Endothelial cell of umbilical vein (primary cell): ENCODE data around the gene ADRA2A.

Source experiments
- EZH2 ChIP-seq: IDR thresholded peaks from 2 replicates; pipeline ENCODE4 v1.6.1; 2012; ENCODE audit warnings: borderline replicate concordance, low read depth, mild to moderate bottlenecking, moderate library complexity, low read length, inconsistent platforms; ENCODE audit not compliant: severe bottlenecking
- GATA2 ChIP-seq: IDR thresholded peaks from 2 replicates; pipeline ENCODE4 v1.7.0; 2011; ENCODE audit warnings: low read depth, mild to moderate bottlenecking, moderate library complexity, mixed read lengths, low read length; ENCODE audit not compliant: insufficient read length, insufficient read depth
- POLR2A ChIP-seq: IDR thresholded peaks from 2 replicates; pipeline ENCODE4 v1.6.1; 2012; ENCODE audit warnings: low read depth, mild to moderate bottlenecking, control low read depth, low read length
- POLR2AphosphoS5 ChIP-seq: IDR thresholded peaks from 2 replicates; pipeline ENCODE4 v1.6.1; 2012; ENCODE audit warnings: low read depth, mild to moderate bottlenecking, control low read depth, low read length, moderate library complexity; ENCODE audit not compliant: insufficient read depth
- TF ChIP-seq, protein P1 (sequence below), 2 donors: IDR thresholded peaks; 1 replicate in 1 of 2; 2 replicates in 1 of 2; pipeline ENCODE4 v1.5.1; 2011; ENCODE audit warnings: low read length in 2 of 2, mild to moderate bottlenecking in 2 of 2, moderate library complexity in 2 of 2, control low read depth in 1 of 2, inconsistent platforms in 1 of 2, low read depth in 1 of 2; ENCODE audit not compliant: insufficient read depth in 1 of 2; ENCODE audit errors: extremely low read depth in 1 of 2
- TF ChIP-seq, protein P2 (sequence below): IDR thresholded peaks from 2 replicates; pipeline ENCODE4 v1.6.1; 2011; ENCODE audit not compliant: insufficient read depth, insufficient read length

DNA sequence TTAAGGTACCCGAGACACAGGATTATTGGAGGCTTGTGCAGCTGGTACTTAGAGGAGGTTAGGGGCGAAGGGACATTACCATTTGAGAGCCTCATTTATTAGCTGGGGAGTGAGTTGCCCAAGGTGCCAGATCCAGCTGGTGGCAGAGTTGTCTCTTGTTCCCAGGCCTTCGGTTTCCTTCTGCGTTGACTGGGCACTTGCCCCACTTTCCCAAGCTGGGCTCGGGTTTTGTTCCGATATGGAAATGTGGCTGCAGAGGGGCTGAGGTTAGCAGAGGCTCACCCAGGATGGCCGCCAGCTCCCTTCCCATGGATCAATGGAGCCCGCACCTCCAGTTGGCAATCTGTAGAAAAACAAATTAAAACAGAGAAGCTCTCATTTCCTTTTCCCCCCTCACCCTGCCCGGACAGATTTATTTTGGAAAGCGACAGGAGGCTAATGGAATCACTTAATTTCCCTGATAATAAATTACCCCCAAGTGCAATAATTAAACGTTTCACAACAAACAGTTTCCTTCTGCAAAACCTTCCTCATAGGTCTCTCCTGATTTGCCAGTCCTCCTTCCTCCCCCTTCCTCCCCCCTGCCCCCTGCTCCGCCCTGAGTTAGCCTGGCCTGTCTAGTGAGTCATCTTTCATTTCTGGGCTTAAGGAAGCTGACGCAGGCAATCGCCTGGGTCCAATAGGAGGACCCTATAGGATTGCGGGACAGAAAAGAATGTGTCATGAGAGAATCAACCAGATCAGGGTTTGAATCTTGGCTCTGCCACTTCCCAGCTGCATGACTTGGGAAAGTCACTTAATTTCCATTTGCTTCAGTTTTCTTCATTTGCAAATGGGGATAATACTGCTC is 51.7 kb downstream of the ADRA2A start:
- TF ChIP-seq POLR2AphosphoS5 (no peak), GATA2 (no peak), POLR2A (no peak), EZH2 (no peak)
- TF ChIP-seq, protein P1, sequence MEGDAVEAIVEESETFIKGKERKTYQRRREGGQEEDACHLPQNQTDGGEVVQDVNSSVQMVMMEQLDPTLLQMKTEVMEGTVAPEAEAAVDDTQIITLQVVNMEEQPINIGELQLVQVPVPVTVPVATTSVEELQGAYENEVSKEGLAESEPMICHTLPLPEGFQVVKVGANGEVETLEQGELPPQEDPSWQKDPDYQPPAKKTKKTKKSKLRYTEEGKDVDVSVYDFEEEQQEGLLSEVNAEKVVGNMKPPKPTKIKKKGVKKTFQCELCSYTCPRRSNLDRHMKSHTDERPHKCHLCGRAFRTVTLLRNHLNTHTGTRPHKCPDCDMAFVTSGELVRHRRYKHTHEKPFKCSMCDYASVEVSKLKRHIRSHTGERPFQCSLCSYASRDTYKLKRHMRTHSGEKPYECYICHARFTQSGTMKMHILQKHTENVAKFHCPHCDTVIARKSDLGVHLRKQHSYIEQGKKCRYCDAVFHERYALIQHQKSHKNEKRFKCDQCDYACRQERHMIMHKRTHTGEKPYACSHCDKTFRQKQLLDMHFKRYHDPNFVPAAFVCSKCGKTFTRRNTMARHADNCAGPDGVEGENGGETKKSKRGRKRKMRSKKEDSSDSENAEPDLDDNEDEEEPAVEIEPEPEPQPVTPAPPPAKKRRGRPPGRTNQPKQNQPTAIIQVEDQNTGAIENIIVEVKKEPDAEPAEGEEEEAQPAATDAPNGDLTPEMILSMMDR (IDR thresholded peaks at IDR 0.05; ENCODE audit: extremely low read depth in 1 of 2, insufficient read depth in 1 of 2, low read depth in 1 of 2, low read length in 2 of 2): no peak
- TF ChIP-seq, protein P2, sequence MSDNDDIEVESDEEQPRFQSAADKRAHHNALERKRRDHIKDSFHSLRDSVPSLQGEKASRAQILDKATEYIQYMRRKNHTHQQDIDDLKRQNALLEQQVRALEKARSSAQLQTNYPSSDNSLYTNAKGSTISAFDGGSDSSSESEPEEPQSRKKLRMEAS: no peak
